K562 (cell line): ENCODE measurements around the gene KIF5A. TPM values are rescaled to one million over a fixed set of nuclear protein-coding genes. Genes with fewer than 3 reads are reported as not detected.

Experiments
- ATAC-seq: fragments of 200-7000 bp; cut with Tn5 transposase; 3 replicates; pipeline ENCODE4 v1.9.1; 2020; ENCODE audit warnings: moderate library complexity
- BruUV-seq: library from RNA; stranded (reverse); fragments of 400-500 nt; replicated peaks from 2 replicates; lab custom pipeline; 2021; lab: Mats Ljungman, UMichigan
- CTCF ChIA-PET: fragments of 300-600 bp; formaldehyde crosslinking; extraction: SDS; loops from one replicate; lab custom pipeline; 2021; ENCODE audit warnings: low intra/inter-chr PET ratio; lab: Yijun Ruan, JAX
- POLR2A ChIA-PET: fragments of 300-600, 350-650 bp; sonication (Branson Sonifier 250); formaldehyde crosslinking; extraction: SDS; loops from one replicate; lab custom pipeline; 2021; ENCODE audit warnings: antibody characterized with exemption, inconsistent platforms; lab: Yijun Ruan, JAX
- DNase-seq, 4 experiments: peaks; one replicate each; pipeline versions ENCODE4 v3.0.0 to v3.0.0-alpha.2; 2011 to 2018; ENCODE audit warnings: low spot score in 3 of 4, mixed read lengths in 3 of 4; ENCODE audit errors: extremely low read depth in 1 of 4
- FAIRE-seq: peaks from 2 replicates; lab custom pipeline; 2011; peaks lifted over from hg19 to GRCh38; lab: Jason Lieb, UNC
- H2AFZ ChIP-seq: 2 replicates; pipeline ENCODE4 v1.6.0; 2011; ENCODE audit warnings: low read depth, low read length, control low read depth, inconsistent platforms
- H3K27ac ChIP-seq: fragments of 200-600 bp; 3 replicates; pipeline ENCODE4 v1.8.0; 2011; ENCODE audit warnings: low read depth, mild to moderate bottlenecking, control low read depth, inconsistent platforms, low read length, moderate library complexity, mixed read lengths; ENCODE audit errors: extremely low read depth
- H3K27me3 ChIP-seq, 2 experiments: fragments of 300-600 bp in 1 of 2; 2 replicates in 1 of 2; 3 replicates in 1 of 2; pipeline versions ENCODE4 v1.6.0 to v1.8.0; 2011; ENCODE audit warnings: inconsistent platforms in 2 of 2, low read length in 2 of 2, mild to moderate bottlenecking in 1 of 2, mixed read lengths in 1 of 2, moderate library complexity in 1 of 2; ENCODE audit not compliant: control insufficient read depth in 2 of 2, insufficient read depth in 2 of 2
- H3K36me3 ChIP-seq: fragments of 300-600 bp; 3 replicates; pipeline ENCODE4 v1.8.0; 2011; ENCODE audit warnings: mild to moderate bottlenecking, low read length, inconsistent platforms; ENCODE audit not compliant: control insufficient read depth, insufficient read depth
- H3K4me1 ChIP-seq, 2 experiments: fragments of 200-600 bp in 1 of 2; replicated peaks in 1 of 2; 2 replicates in 1 of 2; 3 replicates in 1 of 2; pipeline versions ENCODE4 v1.5.1 to v1.8.0; 2011; ENCODE audit warnings: inconsistent platforms in 2 of 2, low read length in 2 of 2, mild to moderate bottlenecking in 1 of 2, mixed read lengths in 1 of 2, moderate library complexity in 1 of 2; ENCODE audit not compliant: control insufficient read depth in 2 of 2, insufficient read depth in 2 of 2
- H3K4me2 ChIP-seq: 2 replicates; pipeline ENCODE4 v1.6.1; 2011; ENCODE audit warnings: low read length, control low read depth, inconsistent platforms, mixed read lengths; ENCODE audit not compliant: insufficient read depth
- H3K4me3 ChIP-seq: fragments of 200-600 bp; sonication (generic), shearing (Covaris generic); 2 replicates; pipeline ENCODE4 v1.5.1; 2016; ENCODE audit warnings: control low read depth, inconsistent platforms
- H3K79me2 ChIP-seq: fragments of 200-600 bp; 3 replicates; pipeline ENCODE4 v1.8.0; 2011; ENCODE audit warnings: low read length, inconsistent platforms; ENCODE audit not compliant: control insufficient read depth, insufficient read depth
- H3K9ac ChIP-seq, 2 experiments: 2 replicates each; pipeline versions ENCODE4 v1.6.0 to v1.6.1; 2011; ENCODE audit warnings: low read depth in 2 of 2, low read length in 2 of 2, control low read depth in 1 of 2, inconsistent platforms in 1 of 2, mild to moderate bottlenecking in 1 of 2, mixed read lengths in 1 of 2; ENCODE audit not compliant: insufficient read depth in 1 of 2
- H3K9me1 ChIP-seq: one replicate; pipeline ENCODE4 v1.6.0; 2011; ENCODE audit warnings: inconsistent platforms, mild to moderate bottlenecking, low read length, moderate library complexity; ENCODE audit not compliant: control insufficient read depth, insufficient read depth
- H3K9me3 ChIP-seq: replicated peaks from 2 replicates; pipeline ENCODE4 v1.5.1; 2011; ENCODE audit warnings: low read depth, low read length, inconsistent platforms; ENCODE audit not compliant: control insufficient read depth, insufficient read depth
- H4K20me1 ChIP-seq: replicated peaks from 2 replicates; pipeline ENCODE4 v1.6.1; 2011; ENCODE audit warnings: low read length, inconsistent platforms, mixed read lengths; ENCODE audit not compliant: control insufficient read depth, insufficient read depth
- DPF2 ChIP-seq: fragments of 450-650 bp; IDR thresholded peaks from 2 replicates; pipeline ENCODE4 v1.6.1; 2016
- EGR1 ChIP-seq: fragments of 450-650 bp; conservative IDR thresholded peaks from 2 replicates; pipeline ENCODE4 v1.6.1; 2017; ENCODE audit warnings: mild to moderate bottlenecking
- KHSRP ChIP-seq: fragments of 450-650 bp; IDR thresholded peaks from 2 replicates; pipeline ENCODE4 v1.6.1; 2017
- MYNN ChIP-seq, 2 experiments: sonication (generic); formaldehyde crosslinking in 1 of 2; IDR thresholded peaks; 2 replicates each; pipeline versions ENCODE4 v1.5.0 to v1.6.1; 2016 to 2020; ENCODE audit warnings: antibody characterized with exemption in 1 of 2, missing genetic modification reagents in 1 of 2
- TEAD1 ChIP-seq, 2 experiments: fragments of 450-650 bp in 1 of 2; sonication (generic) in 1 of 2; formaldehyde crosslinking; IDR thresholded peaks; 2 replicates each; pipeline versions ENCODE4 v1.4.0 to v1.8.0; 2020 to 2022; ENCODE audit warnings: mild to moderate bottlenecking in 2 of 2, missing genetic modification reagents in 1 of 2
- ZNF140 ChIP-seq: fragments of 250-450 bp; sonication (Bioruptor Pico); IDR thresholded peaks from 2 replicates; pipeline ENCODE4 v1.8.0; 2021; ENCODE audit warnings: moderate library complexity, mild to moderate bottlenecking, inconsistent platforms
- ZSCAN32 ChIP-seq: fragments of 450-650 bp; formaldehyde crosslinking; IDR thresholded peaks from 2 replicates; pipeline ENCODE4 v1.4.0; 2020; ENCODE audit warnings: mild to moderate bottlenecking, moderate library complexity
- WGBS: fragments of 100-300 bp; shearing (Covaris generic); methylation state at CpG from one replicate; pipeline ENCODE4 v1.1.6; 2016; ENCODE audit warnings: low coverage, mixed read lengths; ENCODE audit not compliant: insufficient coverage; ENCODE audit errors: missing lambda C conversion rate; 5-methylcytosine and 5-hydroxymethylcytosine counted together
- in situ Hi-C: fragments of 300-500 bp; cut with MboI; formaldehyde crosslinking; loops from 4 replicates; pipeline ENCODE4 v1.15.0; 2018; ENCODE audit warnings: inconsistent platforms, mixed read lengths
- intact Hi-C: fragments of 100-400 bp; cut with micrococcal nuclease; formaldehyde crosslinking; loops from 2 replicates; pipeline ENCODE4 v1.14.2; 2022
- polyA plus RNA-seq, 8 experiments: library from polyadenylated mRNA; depleted of rRNA in 4 of 8; stranded (reverse) in 5 of 8; unstranded in 3 of 8; fragments of >200 nt; fragmentation: Nextera tagmentation in 2 of 8; fragmentation: Illumina TruSeq in 1 of 8; extraction: Ambion mirVana in 2 of 8; extraction: Trizol in 1 of 8; gene quantifications; 2 replicates each; pipeline versions ENCODE4 v1.2.1 to v1.2.3, GENCODE V29; 2011 to 2014; ENCODE audit warnings: inconsistent platforms in 1 of 8, missing spikeins in 1 of 8
- total RNA-seq, 7 experiments: library from RNA; depleted of rRNA in 6 of 7; stranded (reverse); fragments of >200 nt in 6 of 7; fragmentation: Illumina TruSeq in 2 of 7; extraction: Trizol in 2 of 7; gene quantifications; 2 replicates each; pipeline versions ENCODE4 v1.2.1 to v1.2.3, GENCODE V29; 2011 to 2021; ENCODE audit warnings: low replicate concordance in 1 of 7
- TF ChIP-seq, protein P1 (sequence below): fragments of 250-450 bp; sonication (Bioruptor Pico); IDR thresholded peaks from 2 replicates; pipeline ENCODE4 v1.4.0; 2020; ENCODE audit warnings: mild to moderate bottlenecking

The KIF5A gene
- total and polyA plus RNA-seq, 9 of the 15 experiments (the other 6 are each of a cell fraction or from before 2014, with no cell fraction given), result 3.4 to 17.7 (median 8.0) TPM

- H3K27me3 ChIP-seq, result no peaks in the 10 kb centered on the region
- DNase-seq (no peak), FAIRE-seq (no peak), ATAC-seq (no peak)
- H4K20me1 ChIP-seq, result peaks cover 3% of the 10 kb centered on the region; the same call in 1 of the 2 replicates
- no peaks in the 10 kb centered on the region for H3K9me1 ChIP-seq
- no peak overlapping the region for H3K4me3 ChIP-seq
- H3K9me3 ChIP-seq, result no peaks in the 10 kb centered on the region
- H3K79me2 ChIP-seq, result no peaks in the 10 kb centered on the region
- TF ChIP-seq KHSRP (no peak), EGR1 (no peak), ZNF140 (CRISPR knock-in tag) (no peak), MYNN (IDR thresholded peaks at IDR 0.05) (no peak), MYNN (CRISPR knock-in tag; IDR thresholded peaks at IDR 0.05) (no peak), DPF2 (no peak), TEAD1 (CRISPR knock-in tag; IDR thresholded peaks at IDR 0.05) (no peak), ZSCAN32 (CRISPR knock-in tag) (no peak)
- TF ChIP-seq, protein P1, sequence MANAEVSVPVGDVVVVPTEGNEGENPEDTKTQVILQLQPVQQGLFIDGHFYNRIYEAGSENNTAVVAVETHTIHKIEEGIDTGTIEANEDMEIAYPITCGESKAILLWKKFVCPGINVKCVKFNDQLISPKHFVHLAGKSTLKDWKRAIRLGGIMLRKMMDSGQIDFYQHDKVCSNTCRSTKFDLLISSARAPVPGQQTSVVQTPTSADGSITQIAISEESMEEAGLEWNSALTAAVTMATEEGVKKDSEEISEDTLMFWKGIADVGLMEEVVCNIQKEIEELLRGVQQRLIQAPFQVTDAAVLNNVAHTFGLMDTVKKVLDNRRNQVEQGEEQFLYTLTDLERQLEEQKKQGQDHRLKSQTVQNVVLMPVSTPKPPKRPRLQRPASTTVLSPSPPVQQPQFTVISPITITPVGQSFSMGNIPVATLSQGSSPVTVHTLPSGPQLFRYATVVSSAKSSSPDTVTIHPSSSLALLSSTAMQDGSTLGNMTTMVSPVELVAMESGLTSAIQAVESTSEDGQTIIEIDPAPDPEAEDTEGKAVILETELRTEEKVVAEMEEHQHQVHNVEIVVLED (CRISPR knock-in tag), result no peak
- ChIA-PET CTCF (interaction anchor here (0.6 to 4.6 kb wide), 6 partner anchors 39 to 323 kb away, joined by 3 to 36 read pairs (median 16); partner anchors contain the start of gene B4GALNT1), POLR2A (interaction anchor here (0.7 to 0.9 kb wide), 2 partner anchors 44 to 78 kb away, joined by 3 read pairs; no protein-coding TSS in a partner anchor)
- no peaks in the 10 kb centered on the region; a peak in 2 of 5 replicates for H3K4me1 ChIP-seq
- WGBS, result 89% methylated on average over 1 of the region's 1 CpG
- no TSS peak for BruUV-seq
- H3K4me2 ChIP-seq, result no peak overlapping the region
- no peak overlapping the region for H3K9ac ChIP-seq
- H2AFZ ChIP-seq, result no peak overlapping the region
- H3K27ac ChIP-seq, result no peak overlapping the region
- in situ Hi-C loops (no loop called here), intact Hi-C loops (loop anchor here (1.0 to 2.0 kb wide), 4 partner anchors 50 to 322 kb away; partner anchors contain the start of genes B4GALNT1 and MBD6)
- peaks cover 74% of the 10 kb centered on the region; the same call in 2 of the 3 replicates for H3K36me3 ChIP-seq
Measured at GRCh38 chr12:57582440-57582839, 32.6 kb downstream of the KIF5A start.
